Measurements from ENCODE around the gene PPP2R2D.

PPP2R2D gene

DNA sequence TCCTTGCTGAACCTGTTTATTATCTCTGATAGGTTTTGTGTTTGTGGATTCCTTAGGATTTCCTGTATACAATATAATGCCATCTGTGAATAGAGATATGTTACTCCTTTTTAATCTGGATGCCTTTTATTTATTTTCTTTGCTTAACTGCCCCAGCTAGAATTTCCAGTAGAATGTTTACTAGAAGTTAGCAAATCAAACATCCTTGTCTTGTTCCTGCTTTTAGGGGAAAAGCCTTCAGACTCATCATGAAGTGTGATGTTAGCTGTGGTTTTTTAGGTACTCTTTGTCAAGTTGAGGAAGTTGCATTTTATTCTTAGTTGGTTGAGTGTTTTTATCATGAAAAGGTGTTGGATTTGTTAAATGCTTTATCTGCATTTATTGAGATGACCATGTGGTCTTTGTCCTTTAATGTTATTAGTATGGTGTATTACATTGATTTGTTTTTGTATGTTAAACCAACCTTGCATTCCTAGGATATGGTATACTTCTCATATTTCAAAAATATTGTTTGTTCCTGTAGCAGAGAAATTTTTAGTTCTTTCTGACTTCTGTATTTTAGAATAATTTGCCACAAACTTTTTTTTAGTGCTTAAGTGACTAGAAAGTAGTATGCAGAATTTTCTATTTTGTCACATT lies 24.3 kb downstream of the PPP2R2D start:
- Histone ChIP-seq H3K36me3 (ENCODE audit: insufficient read depth, low read length) (no peaks in the 10 kb centered on the region), H3K27me3 (ENCODE audit: insufficient read depth, low read length) (no peaks in the 10 kb centered on the region), H3K27ac (ENCODE audit: low read depth, low read length) (no peak overlapping the region)

GRCh38 chr10:131925716-131926115 lies 24.9 kb downstream of the PPP2R2D start:
- Histone ChIP-seq H3K27me3 (ENCODE audit: insufficient read depth, low read length) (no peaks in the 10 kb centered on the region), H3K4me3 (ENCODE audit: low read length) (no peak overlapping the region), H3K9me3 (ENCODE audit: insufficient read depth, low read depth, low read length) (0 out of 2 replicates have a peak, but pooled peaks cover 3% of the 10 kb centered on the region), H3K27ac (ENCODE audit: low read depth, low read length) (no peak overlapping the region), H3K9ac (ENCODE audit: low read depth, low read length) (no peak overlapping the region), H3K36me3 (ENCODE audit: insufficient read depth, low read length) (no peaks in the 10 kb centered on the region), H3K4me1 (ENCODE audit: insufficient read depth, low read length) (peaks cover 48% of the 10 kb centered on the region)
- WGBS = 87% methylated on average over 9 of the region's 9 CpGs

More for the DNA sequence above, 24.3 kb downstream of the PPP2R2D start:
- Histone ChIP-seq H3K4me1 (ENCODE audit: insufficient read depth, low read length) (peaks cover 45% of the 10 kb centered on the region), H3K9me3 (ENCODE audit: insufficient read depth, low read depth, low read length) (0 out of 2 replicates have a peak, but pooled peaks cover 3% of the 10 kb centered on the region), H3K9ac (ENCODE audit: low read depth, low read length) (no peak overlapping the region), H3K4me3 (ENCODE audit: low read length) (no peak overlapping the region)

DNA sequence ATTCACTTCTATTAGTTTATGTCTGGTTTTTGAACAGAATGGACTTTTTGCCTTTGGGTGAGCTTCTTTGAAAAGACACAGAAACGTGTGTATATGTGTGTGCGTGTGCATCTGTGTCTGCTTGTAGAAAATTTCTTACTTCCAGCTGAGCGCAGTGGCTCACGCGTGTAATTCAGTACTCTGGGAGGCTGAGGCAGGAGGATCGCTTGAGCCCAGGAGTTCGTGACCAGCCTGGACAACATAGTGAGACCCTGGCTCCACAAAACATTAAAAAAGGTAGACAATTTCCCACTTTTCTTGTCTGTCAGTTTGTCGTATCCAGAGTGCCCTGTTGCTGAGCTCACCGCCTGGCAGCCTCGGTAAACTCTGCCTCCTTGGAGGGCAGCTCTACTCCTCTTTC lies 25.4 kb downstream of the PPP2R2D start:
- Histone ChIP-seq H3K9ac (ENCODE audit: low read depth, low read length) (no peak overlapping the region), H3K36me3 (ENCODE audit: insufficient read depth, low read length) (no peaks in the 10 kb centered on the region), H3K27ac (ENCODE audit: low read depth, low read length) (no peak overlapping the region), H3K4me1 (ENCODE audit: insufficient read depth, low read length) (peaks cover 42% of the 10 kb centered on the region), H3K27me3 (ENCODE audit: insufficient read depth, low read length) (no peaks in the 10 kb centered on the region), H3K9me3 (ENCODE audit: insufficient read depth, low read depth, low read length) (0 out of 2 replicates have a peak, but pooled peaks cover 3% of the 10 kb centered on the region), H3K4me3 (ENCODE audit: low read length) (no peak overlapping the region)
- 95% methylated on average over 10 of the region's 10 CpGs for WGBS

GRCh38 chr10:131926743-131927595 lies 26.2 kb downstream of the PPP2R2D start:
- H3K4me3 ChIP-seq (ENCODE audit: low read length) = no peak overlapping the region
- H3K27me3 ChIP-seq (ENCODE audit: insufficient read depth, low read length) = no peaks in the 10 kb centered on the region
- H3K27ac ChIP-seq (ENCODE audit: low read depth, low read length) = no peak overlapping the region
- 92% methylated on average over 28 of the region's 28 CpGs for WGBS
- H3K4me1 ChIP-seq (ENCODE audit: insufficient read depth, low read length) = peaks cover 35% of the 10 kb centered on the region
- no peaks in the 10 kb centered on the region for H3K36me3 ChIP-seq (ENCODE audit: insufficient read depth, low read length)
- 0 out of 2 replicates have a peak, but pooled peaks cover 3% of the 10 kb centered on the region for H3K9me3 ChIP-seq (ENCODE audit: insufficient read depth, low read depth, low read length)
- no peak overlapping the region for H3K9ac ChIP-seq (ENCODE audit: low read depth, low read length)

- Histone ChIP-seq H3K4me3 (ENCODE audit: low read length) (no peak overlapping the region), H3K27ac (ENCODE audit: low read depth, low read length) (no peak overlapping the region), H3K4me1 (ENCODE audit: insufficient read depth, low read length) (peaks cover 29% of the 10 kb centered on the region), H3K27me3 (ENCODE audit: insufficient read depth, low read length) (no peaks in the 10 kb centered on the region), H3K9me3 (ENCODE audit: insufficient read depth, low read depth, low read length) (0 out of 2 replicates have a peak, but pooled peaks cover 3% of the 10 kb centered on the region), H3K9ac (ENCODE audit: low read depth, low read length) (no peak overlapping the region), H3K36me3 (ENCODE audit: insufficient read depth, low read length) (no peaks in the 10 kb centered on the region)
- WGBS = 88% methylated on average over 18 of the region's 18 CpGs
Measured at GRCh38 chr10:131928248-131929095, 27.7 kb downstream of the PPP2R2D start.

DNA sequence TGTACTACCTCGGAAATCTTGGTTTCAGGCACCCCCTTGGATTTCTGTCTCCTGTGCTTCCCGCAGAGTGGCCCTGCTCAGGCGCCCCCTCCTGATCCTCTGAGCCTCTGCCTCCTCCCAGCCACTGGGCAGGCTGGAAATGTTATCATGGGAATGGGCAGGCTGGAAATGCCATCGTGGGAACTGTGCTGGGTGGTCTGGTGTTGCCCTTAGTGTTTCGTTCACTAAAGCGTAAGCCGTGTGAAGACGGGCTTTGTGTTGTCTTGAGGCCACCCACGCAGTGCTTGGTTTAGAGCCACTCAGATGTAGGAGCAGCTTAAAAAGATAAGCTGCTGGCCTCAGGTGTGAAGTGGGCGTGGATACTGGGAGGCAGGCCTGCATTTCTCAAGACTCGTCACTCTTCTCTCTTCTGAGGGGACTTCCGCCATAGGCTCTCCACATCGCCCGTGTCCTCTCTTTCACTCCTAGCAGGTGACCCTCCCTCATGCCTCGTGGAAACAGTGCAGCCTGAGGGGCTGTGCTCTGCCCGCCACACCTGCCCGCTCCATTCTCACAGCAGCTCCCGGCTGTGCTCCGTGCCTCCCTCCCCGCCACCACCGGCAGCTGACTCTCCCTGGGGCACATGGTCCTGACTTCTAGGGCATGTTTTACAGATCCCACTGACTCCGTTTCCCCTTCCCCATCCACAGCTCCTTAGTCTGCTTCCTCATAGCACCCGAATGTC lies 28.5 kb downstream of the PPP2R2D start:
- Histone ChIP-seq H3K9ac (ENCODE audit: low read depth, low read length) (no peak overlapping the region), H3K4me1 (ENCODE audit: insufficient read depth, low read length) (peaks cover 29% of the 10 kb centered on the region), H3K4me3 (ENCODE audit: low read length) (no peak overlapping the region), H3K27ac (ENCODE audit: low read depth, low read length) (no peak overlapping the region), H3K27me3 (ENCODE audit: insufficient read depth, low read length) (no peaks in the 10 kb centered on the region), H3K9me3 (ENCODE audit: insufficient read depth, low read depth, low read length) (0 out of 2 replicates have a peak, but pooled peaks cover 3% of the 10 kb centered on the region), H3K36me3 (ENCODE audit: insufficient read depth, low read length) (0 out of 2 replicates have a peak, but pooled peaks cover 2% of the 10 kb centered on the region)
- 79% methylated on average over 23 of the region's 23 CpGs for WGBS

- H3K4me1 ChIP-seq (ENCODE audit: insufficient read depth, low read length) = peaks cover 29% of the 10 kb centered on the region
- no peak overlapping the region for H3K4me3 ChIP-seq (ENCODE audit: low read length)
- H3K27me3 ChIP-seq (ENCODE audit: insufficient read depth, low read length) = no peaks in the 10 kb centered on the region
- peaks cover 11% of the 10 kb centered on the region; the same call in 1 of the 2 replicates for H3K36me3 ChIP-seq (ENCODE audit: insufficient read depth, low read length)
- 0 out of 2 replicates have a peak, but pooled peaks cover 2% of the 10 kb centered on the region for H3K9me3 ChIP-seq (ENCODE audit: insufficient read depth, low read depth, low read length)
- 90% methylated on average over 4 of the region's 4 CpGs for WGBS
- H3K27ac ChIP-seq (ENCODE audit: low read depth, low read length) = no peak overlapping the region
- no peak overlapping the region for H3K9ac ChIP-seq (ENCODE audit: low read depth, low read length)
Measured at GRCh38 chr10:131930150-131930549, 29.3 kb downstream of the PPP2R2D start.

GRCh38 chr10:131930586-131931330 lies 29.9 kb downstream of the PPP2R2D start:
- Histone ChIP-seq H3K9ac (ENCODE audit: low read depth, low read length) (no peak overlapping the region), H3K9me3 (ENCODE audit: insufficient read depth, low read depth, low read length) (no peaks in the 10 kb centered on the region), H3K4me3 (ENCODE audit: low read length) (no peak overlapping the region), H3K27ac (ENCODE audit: low read depth, low read length) (no peak overlapping the region), H3K27me3 (ENCODE audit: insufficient read depth, low read length) (no peaks in the 10 kb centered on the region), H3K4me1 (ENCODE audit: insufficient read depth, low read length) (peaks cover 29% of the 10 kb centered on the region), H3K36me3 (ENCODE audit: insufficient read depth, low read length) (peaks cover 16% of the 10 kb centered on the region)
- WGBS = 93% methylated on average over 16 of the region's 16 CpGs

- WGBS = 92% methylated on average over 13 of the region's 13 CpGs
- H3K9me3 ChIP-seq (ENCODE audit: insufficient read depth, low read depth, low read length) = no peaks in the 10 kb centered on the region
- no peak overlapping the region for H3K9ac ChIP-seq (ENCODE audit: low read depth, low read length)
- no peaks in the 10 kb centered on the region for H3K27me3 ChIP-seq (ENCODE audit: insufficient read depth, low read length)
- H3K27ac ChIP-seq (ENCODE audit: low read depth, low read length) = no peak overlapping the region
- no peak overlapping the region for H3K4me3 ChIP-seq (ENCODE audit: low read length)
- peaks cover 24% of the 10 kb centered on the region for H3K4me1 ChIP-seq (ENCODE audit: insufficient read depth, low read length)
- H3K36me3 ChIP-seq (ENCODE audit: insufficient read depth, low read length) = peaks cover 21% of the 10 kb centered on the region
Measured at GRCh38 chr10:131931981-131932380, 31.2 kb downstream of the PPP2R2D start.

All from HUES64 (cell line).